ENCODE measurements around the gene OSBPL10. TPM values are rescaled to one million over a fixed set of nuclear protein-coding genes. Genes with fewer than 3 reads are reported as not detected.

Gene OSBPL10
- total RNA-seq, 2 donors from 2014 or later = 23.8 to 33.6 TPM

GRCh38 chr3:31815631-31816440, 165.2 kb downstream of the OSBPL10 start:
- no peak overlapping the region for H3K27ac ChIP-seq (ENCODE audit: low read depth, low read length)
- Mint-ChIP-seq H3K4me3 (no peak overlapping the region), H3K4me1 (peaks cover 9% of the 10 kb centered on the region), H3K27ac (no peak overlapping the region), H3K27me3 (ENCODE audit: insufficient read depth) (no peaks in the 10 kb centered on the region), H3K36me3 (ENCODE audit: low read depth) (no peaks in the 10 kb centered on the region), H3K9me3 (no peaks in the 10 kb centered on the region)
- H3K27me3 ChIP-seq (ENCODE audit: control insufficient read depth, insufficient read depth, low read length, poor library complexity, severe bottlenecking) = no peaks in the 10 kb centered on the region
- TF ChIP-seq CTCF (conservative IDR thresholded peaks at IDR 0.05) = no peak
- DNase-seq = no peak
- 60 to 61% methylated on average over 7 to 11 of the region's 11 CpGs for WGBS, 2 experiments (ENCODE audit: insufficient coverage in 1 of 2, insufficient read length in 1 of 2)
- H3K4me1 ChIP-seq (ENCODE audit: control insufficient read depth, insufficient read depth, low read length) = no peaks in the 10 kb centered on the region
- H3K4me3 ChIP-seq (ENCODE audit: low read length) = no peak overlapping the region
- H3K36me3 ChIP-seq (ENCODE audit: control insufficient read depth, insufficient read depth, low read length) = no peaks in the 10 kb centered on the region
- H3K9ac ChIP-seq (ENCODE audit: extremely low read depth, low read length, poor library complexity, severe bottlenecking) = no peak overlapping the region
- no peaks in the 10 kb centered on the region for H3K9me3 ChIP-seq (ENCODE audit: control insufficient read depth, low read length)

- Histone ChIP-seq H3K27me3 (ENCODE audit: control insufficient read depth, insufficient read depth, low read length, poor library complexity, severe bottlenecking) (no peaks in the 10 kb centered on the region), H3K4me1 (ENCODE audit: control insufficient read depth, insufficient read depth, low read length) (no peaks in the 10 kb centered on the region), H3K4me3 (ENCODE audit: low read length) (no peak overlapping the region), H3K9me3 (ENCODE audit: control insufficient read depth, low read length) (no peaks in the 10 kb centered on the region), H3K27ac (ENCODE audit: low read depth, low read length) (no peak overlapping the region), H3K36me3 (ENCODE audit: control insufficient read depth, insufficient read depth, low read length) (no peaks in the 10 kb centered on the region), H3K9ac (ENCODE audit: extremely low read depth, low read length, poor library complexity, severe bottlenecking) (no peak overlapping the region)
- Mint-ChIP-seq H3K4me3 (no peak overlapping the region), H3K27me3 (ENCODE audit: insufficient read depth) (no peaks in the 10 kb centered on the region), H3K27ac (no peak overlapping the region), H3K36me3 (ENCODE audit: low read depth) (no peaks in the 10 kb centered on the region), H3K9me3 (no peaks in the 10 kb centered on the region), H3K4me1 (peaks cover 6% of the 10 kb centered on the region)
- 82 to 92% methylated on average over 2 to 5 of the region's 6 CpGs for WGBS, 2 experiments (ENCODE audit: insufficient coverage in 1 of 2, insufficient read length in 1 of 2)
- TF ChIP-seq CTCF (conservative IDR thresholded peaks at IDR 0.05) = no peak
- no peak for DNase-seq
Measured at GRCh38 chr3:31815006-31815405, 166.1 kb downstream of the OSBPL10 start.

GRCh38 chr3:31813686-31814085, 167.4 kb downstream of the OSBPL10 start:
- Histone ChIP-seq H3K4me3 (ENCODE audit: low read length) (no peak overlapping the region), H3K27ac (ENCODE audit: low read depth, low read length) (no peak overlapping the region), H3K9me3 (ENCODE audit: control insufficient read depth, low read length) (no peaks in the 10 kb centered on the region), H3K36me3 (ENCODE audit: control insufficient read depth, insufficient read depth, low read length) (no peaks in the 10 kb centered on the region), H3K27me3 (ENCODE audit: control insufficient read depth, insufficient read depth, low read length, poor library complexity, severe bottlenecking) (no peaks in the 10 kb centered on the region), H3K9ac (ENCODE audit: extremely low read depth, low read length, poor library complexity, severe bottlenecking) (no peak overlapping the region), H3K4me1 (ENCODE audit: control insufficient read depth, insufficient read depth, low read length) (no peaks in the 10 kb centered on the region)
- Mint-ChIP-seq H3K27ac (no peak overlapping the region), H3K27me3 (ENCODE audit: insufficient read depth) (no peaks in the 10 kb centered on the region), H3K36me3 (ENCODE audit: low read depth) (no peaks in the 10 kb centered on the region), H3K4me3 (no peak overlapping the region), H3K9me3 (no peaks in the 10 kb centered on the region), H3K4me1 (peaks cover 6% of the 10 kb centered on the region)
- no peak for DNase-seq
- no peak for TF ChIP-seq CTCF (conservative IDR thresholded peaks at IDR 0.05)
- WGBS, 2 experiments (ENCODE audit: insufficient coverage in 1 of 2, insufficient read length in 1 of 2) = 95 to 98% methylated on average over 7 of the region's 7 CpGs
